GM12872 (cell line): ENCODE measurements around the gene RBFA.

Source experiments
- CTCF ChIP-seq: IDR thresholded peaks from 3 replicates; pipeline ENCODE4 v1.5.1; 2011; ENCODE audit warnings: low read depth, mild to moderate bottlenecking, low read length, moderate library complexity; ENCODE audit not compliant: insufficient read depth

RBFA gene

GRCh38 chr18:80077873-80078272 lies 43.6 kb downstream of the RBFA start:
- no peak for TF ChIP-seq CTCF
